Lower leg skin (tissue), 4 donors: ENCODE results near the gene SMG6. TPM values are rescaled to one million over a fixed set of nuclear protein-coding genes. Genes with fewer than 3 reads are reported as not detected.

Experiments
- DNase-seq, 2 donors: peaks; one replicate each; pipeline ENCODE4 v3.0.0-alpha.2; 2019; ENCODE audit warnings: low spot score in 2 of 2
- H3K4me3 ChIP-seq: fragments of 200-600 bp; sonication (generic); 2 replicates; pipeline ENCODE4 v1.5.1; 2017; ENCODE audit warnings: mild to moderate bottlenecking, low read depth; ENCODE audit not compliant: poor library complexity, severe bottlenecking
- POLR2A ChIP-seq, 2 donors: fragments of 450-650 bp; IDR thresholded peaks; one replicate each; pipeline ENCODE4 v1.6.1; 2016 to 2017; ENCODE audit warnings: antibody characterized with exemption in 2 of 2, mild to moderate bottlenecking in 1 of 2, moderate library complexity in 1 of 2
- WGBS, 2 donors: methylation state at CpG; one replicate each; pipeline ENCODE4 v1.1.5; 2018; 5-methylcytosine and 5-hydroxymethylcytosine counted together
- intact Hi-C: fragments of 100-400 bp; cut with DNase I; formaldehyde crosslinking; loops from one replicate; pipeline ENCODE4 v1.15.0; 2023; ENCODE audit warnings: low total_unique reads
- total RNA-seq, 4 donors: library from RNA; depleted of rRNA; stranded (reverse); fragments of >200 nt; gene quantifications; one replicate each; pipeline ENCODE4 v1.1.0, GENCODE V29; 2016
- TF ChIP-seq, protein P1 (sequence below), 3 donors: fragments of 450-650 bp; IDR thresholded peaks; one replicate each; pipeline ENCODE4 v1.5.1; 2016; ENCODE audit warnings: antibody characterized with exemption in 3 of 3, mild to moderate bottlenecking in 3 of 3, moderate library complexity in 2 of 3

The SMG6 gene
- total RNA-seq, 4 donors from 2014 or later: 22.5 to 54.6 (median 29.5) TPM

DNA sequence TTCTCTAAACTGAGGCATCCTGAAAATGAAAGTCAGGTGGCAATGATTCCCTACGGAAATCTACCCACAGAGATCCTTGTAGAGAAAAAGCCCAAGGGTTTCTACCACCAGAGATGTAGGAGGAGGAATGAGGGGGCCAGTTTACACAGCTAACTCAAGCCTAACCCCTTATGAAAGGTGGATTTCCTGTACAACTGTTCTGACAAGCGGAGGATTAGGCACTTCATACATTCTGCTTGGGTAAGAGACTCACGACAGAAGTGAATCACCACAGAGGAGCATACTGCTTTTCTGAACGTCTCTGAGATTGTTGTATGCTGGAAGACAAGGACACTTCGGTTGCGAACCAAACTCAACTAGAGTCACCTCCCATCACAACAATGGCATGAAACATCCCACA is 72.7 kb downstream of the SMG6 start:
- H3K4me3 ChIP-seq: no peak overlapping the region
- DNase-seq: no peak
- 68 to 72% methylated on average over 6 of the region's 6 CpGs for WGBS, 2 donors
- TF ChIP-seq, protein P1, sequence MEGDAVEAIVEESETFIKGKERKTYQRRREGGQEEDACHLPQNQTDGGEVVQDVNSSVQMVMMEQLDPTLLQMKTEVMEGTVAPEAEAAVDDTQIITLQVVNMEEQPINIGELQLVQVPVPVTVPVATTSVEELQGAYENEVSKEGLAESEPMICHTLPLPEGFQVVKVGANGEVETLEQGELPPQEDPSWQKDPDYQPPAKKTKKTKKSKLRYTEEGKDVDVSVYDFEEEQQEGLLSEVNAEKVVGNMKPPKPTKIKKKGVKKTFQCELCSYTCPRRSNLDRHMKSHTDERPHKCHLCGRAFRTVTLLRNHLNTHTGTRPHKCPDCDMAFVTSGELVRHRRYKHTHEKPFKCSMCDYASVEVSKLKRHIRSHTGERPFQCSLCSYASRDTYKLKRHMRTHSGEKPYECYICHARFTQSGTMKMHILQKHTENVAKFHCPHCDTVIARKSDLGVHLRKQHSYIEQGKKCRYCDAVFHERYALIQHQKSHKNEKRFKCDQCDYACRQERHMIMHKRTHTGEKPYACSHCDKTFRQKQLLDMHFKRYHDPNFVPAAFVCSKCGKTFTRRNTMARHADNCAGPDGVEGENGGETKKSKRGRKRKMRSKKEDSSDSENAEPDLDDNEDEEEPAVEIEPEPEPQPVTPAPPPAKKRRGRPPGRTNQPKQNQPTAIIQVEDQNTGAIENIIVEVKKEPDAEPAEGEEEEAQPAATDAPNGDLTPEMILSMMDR (IDR thresholded peaks at IDR 0.05): no peak
- no peak for TF ChIP-seq POLR2A (IDR thresholded peaks at IDR 0.05)
- intact Hi-C loops: no loop called here

DNA sequence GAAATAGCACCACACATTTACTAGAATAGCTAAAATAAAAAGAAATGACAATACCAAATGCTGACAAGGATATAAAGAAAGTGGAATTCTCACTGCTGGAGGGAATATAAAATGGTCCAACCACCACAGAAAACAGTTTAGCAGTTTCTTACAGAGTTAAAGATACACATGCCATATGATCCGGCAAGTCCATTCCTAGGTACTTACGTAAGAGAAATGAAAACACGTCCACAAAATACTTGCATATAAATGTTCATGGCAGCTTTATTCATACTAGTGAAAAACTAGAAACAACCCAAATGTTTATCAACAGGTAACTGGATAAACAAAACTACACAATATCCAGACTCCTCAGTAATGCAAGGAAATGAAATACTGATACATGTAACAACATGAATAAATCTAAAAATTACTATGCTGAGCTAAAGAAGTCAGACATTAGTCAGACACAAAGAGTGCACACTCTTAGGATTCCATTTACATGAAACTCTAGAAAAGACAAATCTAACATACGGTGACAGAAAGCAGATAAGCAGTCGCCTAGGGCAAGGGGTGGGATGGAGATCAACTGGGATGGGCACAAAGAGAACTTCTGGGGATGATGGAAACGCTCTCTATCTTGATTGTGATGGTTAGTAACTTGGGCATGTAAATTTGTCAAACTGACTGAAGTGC is 76.4 kb downstream of the SMG6 start:
- DNase-seq: no peak
- H3K4me3 ChIP-seq: no peak overlapping the region
- whole genome bisulfite sequencing, 2 donors: 47 to 67% methylated on average over 6 of the region's 6 CpGs
- intact Hi-C loops: no loop called here
- TF ChIP-seq, protein P1 (IDR thresholded peaks at IDR 0.05): no peak
- no peak for TF ChIP-seq POLR2A (IDR thresholded peaks at IDR 0.05)

DNA sequence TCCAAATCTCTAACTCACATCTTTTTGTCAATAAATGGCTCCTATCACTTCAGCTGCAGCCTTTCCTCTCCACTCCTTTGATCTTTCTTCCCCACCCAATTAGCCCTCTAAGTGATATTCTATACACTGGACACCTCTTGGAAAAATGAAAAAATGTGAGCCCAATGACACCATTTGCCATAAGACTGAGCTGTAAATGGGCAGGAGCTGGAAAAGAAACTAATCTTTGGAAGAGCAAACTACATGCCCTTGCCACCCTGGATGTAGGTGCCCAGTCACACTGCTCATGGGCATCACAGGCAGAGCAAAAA is 80.0 kb downstream of the SMG6 start:
- intact Hi-C loops: no loop called here
- no peak for TF ChIP-seq POLR2A (IDR thresholded peaks at IDR 0.05)
- TF ChIP-seq, protein P1 (IDR thresholded peaks at IDR 0.05): no peak
- no peak for DNase-seq
- no peak overlapping the region for H3K4me3 ChIP-seq

DNA sequence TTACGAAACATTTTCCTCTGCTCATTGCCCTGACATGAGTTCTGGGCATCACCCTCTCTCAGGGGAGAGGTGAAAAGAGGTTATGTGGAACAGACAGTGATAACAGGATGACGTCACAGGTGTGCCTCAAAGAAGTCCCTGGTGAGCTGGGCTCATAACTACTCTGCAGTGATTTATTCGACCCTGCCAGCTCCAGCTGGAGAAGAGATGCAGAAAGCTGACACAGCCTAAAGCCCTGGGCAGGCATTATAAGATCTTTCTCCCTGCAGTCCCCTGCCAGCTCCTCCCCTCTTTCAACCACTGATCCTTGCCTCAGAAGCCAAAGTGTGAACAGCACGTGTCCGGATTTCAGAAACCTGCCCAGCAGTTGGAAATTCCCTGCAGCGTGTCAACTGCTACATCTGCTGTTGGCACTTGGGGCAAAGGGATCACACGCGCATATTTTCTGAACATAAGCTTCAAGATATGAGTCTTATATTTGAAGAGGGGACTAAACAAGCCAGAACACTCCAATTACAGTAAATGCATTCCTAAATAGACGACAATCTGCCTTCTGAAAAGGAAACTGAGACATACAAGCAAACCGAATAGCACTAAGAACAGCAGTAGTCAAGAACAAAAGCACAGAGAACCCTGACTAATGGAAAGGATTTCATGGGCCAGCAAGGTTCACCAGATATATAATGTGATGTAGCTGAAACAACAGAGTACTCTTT is 80.5 kb downstream of the SMG6 start:
- TF ChIP-seq POLR2A (IDR thresholded peaks at IDR 0.05): no peak
- TF ChIP-seq, protein P1 (IDR thresholded peaks at IDR 0.05): no peak
- no peak overlapping the region for H3K4me3 ChIP-seq
- WGBS, 2 donors: 26 to 32% methylated on average over 10 of the region's 10 CpGs
- intact Hi-C loops: no loop called here
- DNase-seq: peak; percentile 57 to 89

DNA sequence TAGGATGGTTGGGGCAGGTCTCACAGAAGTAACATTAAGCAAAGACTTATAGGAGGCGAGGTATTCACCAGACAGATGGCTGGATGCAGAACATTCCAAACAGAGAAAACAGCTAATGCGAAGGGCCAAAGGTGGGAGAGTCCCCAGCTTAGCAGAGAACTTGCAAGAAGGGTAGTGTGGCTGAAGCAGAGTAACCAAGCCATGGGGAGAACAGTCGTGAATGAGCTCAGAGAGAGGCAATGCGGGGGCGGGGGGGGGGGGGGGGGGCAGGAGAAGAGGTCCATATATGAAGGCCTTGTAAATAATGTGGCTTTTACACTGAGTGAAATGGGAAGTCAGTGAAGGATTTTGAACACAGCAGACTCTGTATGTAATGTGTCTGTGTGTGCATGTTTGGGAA is 81.3 kb downstream of the SMG6 start:
- TF ChIP-seq, protein P1 (IDR thresholded peaks at IDR 0.05): no peak
- TF ChIP-seq POLR2A (IDR thresholded peaks at IDR 0.05): no peak
- WGBS, 2 donors: 68 to 70% methylated on average over 5 of the region's 5 CpGs
- DNase-seq: no peak
- H3K4me3 ChIP-seq: no peak overlapping the region
- intact Hi-C loops: no loop called here
